CD4-positive, alpha-beta T cell (primary cell): ENCODE measurements around the gene SLC25A39. TPM values are rescaled to one million over a fixed set of nuclear protein-coding genes. Genes with fewer than 3 reads are reported as not detected.
A peak's percentile ranks its signal among the peaks of the same experiment; 100 is the strongest.

Experiments
- ATAC-seq: fragments of 200-7000 bp; cut with Tn5 transposase; one replicate; pipeline ENCODE4 v1.10.0; 2022; ENCODE audit warnings: mild to moderate bottlenecking; ENCODE audit not compliant: poor library complexity
- CTCF ChIA-PET: fragments of 350-600 bp; sonication (Branson Sonifier 250); formaldehyde crosslinking; loops from one replicate; lab custom pipeline; 2021; ENCODE audit warnings: antibody characterized with exemption, inconsistent platforms; lab: Charles Lee
- POLR2A ChIA-PET: fragments of 350-600 bp; sonication (Branson Sonifier 250); formaldehyde crosslinking; loops from one replicate; lab custom pipeline; 2021; ENCODE audit warnings: antibody characterized with exemption, inconsistent platforms; lab: Charles Lee
- DNase-seq, 14 experiments: peaks; one replicate each; pipeline ENCODE4 v3.0.0-alpha.2; 2013 to 2020; ENCODE audit warnings: mixed read lengths in 2 of 14
- H3K27ac ChIP-seq, 2 donors: one replicate each; pipeline versions ENCODE4 v1.5.1 to v1.7.0; 2013; ENCODE audit warnings: low read length in 2 of 2, low read depth in 1 of 2, mild to moderate bottlenecking in 1 of 2
- H3K27me3 ChIP-seq, 2 experiments: 1 replicate in 1 of 2; 2 replicates in 1 of 2; pipeline versions ENCODE4 v1.6.1 to v1.7.0; 2013; ENCODE audit warnings: low read length in 2 of 2, control low read depth in 1 of 2, mild to moderate bottlenecking in 1 of 2, moderate library complexity in 1 of 2; ENCODE audit not compliant: insufficient read depth in 2 of 2, control insufficient read depth in 1 of 2
- H3K36me3 ChIP-seq: one replicate; pipeline ENCODE4 v1.6.1; 2013; ENCODE audit warnings: low read length, control low read depth; ENCODE audit not compliant: insufficient read depth
- H3K4me1 ChIP-seq: one replicate; pipeline ENCODE4 v1.6.1; 2013; ENCODE audit warnings: low read length, control low read depth; ENCODE audit not compliant: insufficient read depth
- H3K4me3 ChIP-seq: one replicate; pipeline ENCODE4 v1.5.1; 2013; ENCODE audit warnings: mild to moderate bottlenecking, low read length, moderate library complexity
- H3K9me3 ChIP-seq, 2 experiments: 1 replicate in 1 of 2; 2 replicates in 1 of 2; pipeline versions ENCODE4 v1.6.1 to v1.7.0; 2013; ENCODE audit warnings: low read length in 2 of 2, mild to moderate bottlenecking in 2 of 2, control low read depth in 1 of 2, moderate library complexity in 1 of 2; ENCODE audit not compliant: control insufficient read depth in 1 of 2, insufficient read depth in 1 of 2
- H3K27ac Mint-ChIP-seq: one replicate; pipeline ENCODE4 v1.8.0; 2020; ENCODE audit warnings: mixed read lengths
- H3K27me3 Mint-ChIP-seq: one replicate; pipeline ENCODE4 v1.8.0; 2021; ENCODE audit warnings: mixed read lengths
- H3K36me3 Mint-ChIP-seq: one replicate; pipeline ENCODE4 v1.8.0; 2021; ENCODE audit warnings: low read depth, mixed read lengths
- H3K4me1 Mint-ChIP-seq: one replicate; pipeline ENCODE4 v1.8.0; 2021; ENCODE audit warnings: low read depth, mixed read lengths
- H3K4me3 Mint-ChIP-seq: one replicate; pipeline ENCODE4 v1.8.0; 2020; ENCODE audit warnings: mild to moderate bottlenecking, mixed read lengths
- H3K9me3 Mint-ChIP-seq: one replicate; pipeline ENCODE4 v1.8.0; 2020; ENCODE audit warnings: mixed read lengths
- CTCF ChIP-seq: fragments of 200-600 bp; IDR thresholded peaks from one replicate; pipeline ENCODE4 v1.8.0; 2022; ENCODE audit warnings: antibody characterized with exemption, mild to moderate bottlenecking
- intact Hi-C, 2 experiments: fragments of 100-400 bp; cut with DNase I in 1 of 2; cut with micrococcal nuclease in 1 of 2; formaldehyde crosslinking; loops; one replicate each; pipeline versions ENCODE4 v1.15.1 to v1.9.0; 2023 to 2025; cut with DNase I, micrococcal nuclease
- total RNA-seq, 174 experiments: library from RNA in 2 of 174; stranded (reverse) in 2 of 174; gene quantifications; one replicate each; pipeline ENCODE4 v1.2.3 and lab custom pipeline; 2021 to 2026

Gene SLC25A39
- total RNA-seq, 2 experiments from 2014 or later: 55.5 to 65.5 TPM

- POLR2A ChIA-PET: interaction anchor here (0.7 to 2.1 kb wide), 5 partner anchors 9 to 187 kb away, joined by 3 to 14 read pairs (median 6); partner anchors contain the start of genes GRN and TMUB2
These were observed 38.5 kb upstream of the SLC25A39 start for GRCh38 chr17:44362949-44363612.

DNA sequence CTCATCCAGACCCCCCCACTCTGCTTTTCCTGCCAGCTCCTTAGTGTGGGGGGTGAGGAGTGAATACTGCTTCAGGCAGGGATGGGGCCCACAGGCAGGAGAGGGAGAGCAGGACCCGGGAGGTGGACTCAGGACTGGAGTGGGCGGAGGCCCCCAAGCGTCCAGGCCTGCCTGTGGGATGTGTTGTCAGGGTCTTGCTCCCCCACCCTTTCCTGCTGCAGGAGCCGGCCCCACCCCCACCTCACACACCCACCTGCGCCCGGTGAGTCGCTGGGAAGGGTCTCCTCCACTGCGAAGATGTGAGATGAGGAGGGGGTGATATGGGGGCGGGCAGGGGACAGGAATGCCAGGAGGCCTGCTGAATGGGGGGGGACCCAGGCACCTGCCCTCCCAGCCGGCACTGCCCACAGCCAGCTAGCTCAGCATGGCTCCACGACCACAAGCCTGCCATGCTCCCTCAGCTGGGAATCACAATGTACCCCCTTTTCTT, 37.9 kb upstream of the SLC25A39 start:
- ChIA-PET CTCF (interaction anchor here (1.3 to 1.5 kb wide), 3 partner anchors 8 to 153 kb away, joined by 3 to 7 read pairs (median 3); partner anchors contain the start of gene GRN), POLR2A (interaction anchor here (1.7 to 2.1 kb wide), 2 partner anchors 8 to 17 kb away, joined by 7 to 14 read pairs; partner anchors contain the start of gene GRN)
- intact Hi-C loops: no loop called here
- Histone ChIP-seq H3K36me3 (no peaks in the 10 kb centered on the region), H3K4me3 (no peak overlapping the region), H3K27me3 (peaks cover 21 to 22% of the 10 kb centered on the region in 2 experiments), H3K4me1 (peaks cover 13% of the 10 kb centered on the region), H3K27ac (no peak overlapping the region), H3K9me3 (no peaks in the 10 kb centered on the region)
- no peaks in the 10 kb centered on the region for H3K9me3 Mint-ChIP-seq
- no peak overlapping the region for H3K4me3 Mint-ChIP-seq
- DNase-seq: peak in 1 of 14 experiments; percentile 38
- TF ChIP-seq CTCF: no peak
- no peaks in the 10 kb centered on the region for H3K36me3 Mint-ChIP-seq
- H3K4me1 Mint-ChIP-seq: peaks cover 8% of the 10 kb centered on the region
- ATAC-seq: no peak
- peaks cover 45% of the 10 kb centered on the region for H3K27me3 Mint-ChIP-seq
- H3K27ac Mint-ChIP-seq: no peak overlapping the region

More at GRCh38 chr17:44362949-44363612, 38.5 kb upstream of the SLC25A39 start:
- Histone ChIP-seq H3K4me1 (peaks cover 13% of the 10 kb centered on the region), H3K4me3 (peak overlapping the region; percentile 54), H3K27ac (no peak overlapping the region), H3K27me3 (peaks cover 21 to 22% of the 10 kb centered on the region in 2 experiments), H3K9me3 (no peaks in the 10 kb centered on the region), H3K36me3 (no peaks in the 10 kb centered on the region)
- CTCF ChIA-PET: interaction anchor here (0.5 to 1.5 kb wide), 9 partner anchors 9 to 403 kb away, joined by 3 to 10 read pairs (median 4); partner anchors contain the start of gene GRN
- Mint-ChIP-seq H3K27me3 (peaks cover 50% of the 10 kb centered on the region), H3K4me3 (peak overlapping the region; percentile 76), H3K4me1 (peaks cover 8% of the 10 kb centered on the region), H3K27ac (no peak overlapping the region), H3K36me3 (no peaks in the 10 kb centered on the region), H3K9me3 (no peaks in the 10 kb centered on the region)
- intact Hi-C loops: no loop called here
- DNase-seq: peak in 3 of 14 experiments; percentile 20 to 45 (median 41)
- TF ChIP-seq CTCF: no peak
- ATAC-seq: peak; percentile 35

DNA sequence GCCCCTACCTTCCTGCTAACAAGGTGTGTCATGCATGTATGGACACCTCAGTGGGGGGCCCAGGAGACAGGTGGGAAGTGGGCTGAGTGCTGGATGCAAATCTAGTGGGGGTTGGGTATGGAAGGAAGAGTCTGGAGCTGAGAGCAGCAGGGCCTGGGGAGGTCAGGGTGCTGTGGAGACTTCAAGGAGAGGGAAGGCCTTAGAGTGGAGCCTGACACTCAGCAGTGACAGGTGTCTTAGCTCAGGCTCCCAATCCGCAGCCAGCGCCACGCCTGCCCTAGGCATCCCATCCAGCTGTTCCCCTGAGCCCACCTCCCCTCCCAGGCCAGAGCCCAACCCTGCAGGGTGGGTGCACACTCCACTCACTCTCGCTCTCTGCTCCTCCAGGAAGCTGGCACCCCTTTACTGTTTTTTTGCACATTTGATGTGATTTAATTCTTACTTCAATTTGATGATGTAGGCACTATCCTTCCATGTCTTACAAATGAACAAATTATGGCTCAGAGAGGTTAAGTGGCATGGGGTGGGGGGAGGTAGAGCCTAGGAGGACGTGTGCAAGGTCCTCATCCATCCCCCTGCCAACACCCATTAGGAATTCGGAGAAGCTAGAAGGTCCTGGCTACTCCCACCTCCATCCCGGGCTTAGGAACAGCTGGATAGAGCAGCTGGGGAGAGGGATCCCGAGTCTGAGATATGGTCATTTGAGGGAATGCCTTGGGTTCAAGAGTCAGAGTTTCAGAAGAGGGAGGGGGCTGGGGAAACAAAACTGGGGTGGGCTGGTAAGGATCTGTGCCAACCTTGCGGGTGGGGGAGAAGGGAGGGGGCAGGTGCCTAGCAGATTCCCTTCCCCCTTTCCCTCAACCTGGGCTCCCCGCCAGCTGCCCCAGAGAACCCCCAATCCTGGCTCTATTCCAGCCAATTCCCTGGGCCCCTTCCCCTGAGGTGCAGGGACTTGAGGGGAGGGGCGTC, 37.0 kb upstream of the SLC25A39 start:
- ATAC-seq (no peak), DNase-seq (peak in 1 of 14 experiments; percentile 22)
- peaks cover 36% of the 10 kb centered on the region for H3K27me3 Mint-ChIP-seq
- no peak overlapping the region for H3K4me3 Mint-ChIP-seq
- no peak overlapping the region for H3K4me3 ChIP-seq
- no peak for TF ChIP-seq CTCF
- POLR2A ChIA-PET: interaction anchor here (1.5 to 2.1 kb wide), 2 partner anchors 7 to 16 kb away, joined by 3 to 14 read pairs; partner anchors contain the start of gene GRN
- CTCF ChIA-PET: interaction anchor here (1.0 to 1.3 kb wide), 3 partner anchors 11 to 152 kb away, joined by 3 read pairs; partner anchors contain the start of gene GRN
- H3K9me3 ChIP-seq: no peaks in the 10 kb centered on the region
- no peaks in the 10 kb centered on the region for H3K9me3 Mint-ChIP-seq
- intact Hi-C loops: no loop called here
- H3K4me1 Mint-ChIP-seq: peaks cover 8% of the 10 kb centered on the region
- peaks cover 21 to 22% of the 10 kb centered on the region in 2 experiments for H3K27me3 ChIP-seq
- H3K27ac Mint-ChIP-seq: no peak overlapping the region
- peaks cover 13% of the 10 kb centered on the region for H3K4me1 ChIP-seq
- no peaks in the 10 kb centered on the region for H3K36me3 ChIP-seq
- H3K36me3 Mint-ChIP-seq: no peaks in the 10 kb centered on the region
- H3K27ac ChIP-seq: no peak overlapping the region
